Stimulated activated CD8-positive, alpha-beta memory T cell treated with anti-CD3 and anti-CD28 coated beads, Interleukin-12 subunit alpha, Interleukin-12 subunit beta, amount 100 ng/mL, for 24 hours (primary cell): ENCODE data around the gene FAM3A.
A peak's percentile ranks its signal among the peaks of the same experiment; 100 is the strongest.

Source experiments
- DNase-seq: peaks from one replicate; pipeline ENCODE4 v3.0.0-alpha.2; 2020; ENCODE audit errors: extremely low read depth

The FAM3A gene

DNA sequence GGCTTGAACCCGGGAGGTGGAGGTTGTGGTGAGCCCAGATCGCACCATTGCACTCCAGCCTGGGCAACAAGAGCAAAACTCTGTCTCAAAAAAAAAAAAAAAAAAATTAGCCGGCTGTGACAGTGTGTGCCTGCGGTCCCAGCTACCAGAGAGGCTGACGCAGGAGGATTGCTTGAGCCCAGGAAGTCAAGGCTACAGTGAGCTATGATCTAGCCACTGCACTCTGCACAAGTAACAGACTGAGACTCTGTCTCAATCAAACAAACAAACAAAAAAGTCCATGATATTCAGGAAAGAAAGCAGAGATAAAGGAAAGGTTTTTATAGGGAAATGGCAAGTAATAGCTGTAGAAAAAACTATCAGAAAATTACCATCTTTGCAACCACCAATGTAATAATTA lies 34.8 kb downstream of the FAM3A start:
- no peak for DNase-seq

DNA sequence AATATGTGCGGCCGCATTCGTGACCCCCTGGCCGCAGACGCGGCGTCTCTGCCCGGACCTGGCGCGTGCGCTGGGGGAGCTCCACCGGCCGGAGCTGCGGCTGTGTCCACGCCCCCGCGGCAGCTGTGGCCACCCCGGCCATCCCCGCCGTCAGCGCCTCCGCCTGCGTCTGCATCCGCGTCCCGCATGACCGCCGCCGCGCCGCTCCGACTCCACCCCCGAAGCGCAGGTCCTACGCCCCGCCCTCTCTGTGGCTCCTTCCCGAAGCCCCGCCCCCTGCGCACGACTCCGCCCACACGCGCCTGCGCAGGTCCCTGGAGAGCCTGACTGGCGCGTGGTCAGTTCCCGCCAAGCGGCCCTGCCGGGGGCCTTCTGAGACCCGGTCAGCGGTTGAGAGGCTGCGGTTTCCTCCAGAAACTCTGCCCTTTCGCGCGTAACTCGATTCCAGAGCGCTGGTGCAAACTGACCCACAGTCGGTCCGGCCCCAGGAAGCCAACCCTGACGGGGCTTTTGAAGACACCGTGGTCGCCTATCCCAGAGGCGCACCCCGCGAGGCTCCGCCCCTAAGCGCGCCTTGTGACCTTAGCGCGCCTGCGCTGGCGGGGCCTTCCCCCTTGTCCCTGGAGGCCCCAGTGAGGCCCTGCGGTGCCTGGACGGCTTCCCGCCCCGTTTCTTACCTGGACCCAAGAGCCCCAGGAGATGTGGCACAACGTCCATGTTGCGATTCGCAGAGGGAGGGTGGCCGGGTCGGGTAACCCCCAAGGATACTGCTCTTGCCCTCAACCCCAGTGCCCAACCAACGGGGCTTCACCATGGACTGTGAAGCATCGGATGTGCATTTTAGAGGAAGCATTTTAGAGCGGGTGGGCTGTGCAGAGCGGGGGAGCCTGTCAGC lies 37.1 kb downstream of the FAM3A start, which contains the start of gene LAGE3:
Gene LAGE3 (minus strand): TSS at position 554 of the 895 bp plus-strand sequence. CDS start 366 bp downstream, at position 188.
- peak; percentile 73 for DNase-seq

GRCh38 chrX:154477891-154478477 lies 38.0 kb downstream of the FAM3A start:
- DNase-seq = no peak

- no peak for DNase-seq
These were observed 39.2 kb downstream of the FAM3A start for GRCh38 chrX:154476821-154477220.

- no peak for DNase-seq
These were observed 42.3 kb downstream of the FAM3A start for GRCh38 chrX:154473683-154474082.

DNA sequence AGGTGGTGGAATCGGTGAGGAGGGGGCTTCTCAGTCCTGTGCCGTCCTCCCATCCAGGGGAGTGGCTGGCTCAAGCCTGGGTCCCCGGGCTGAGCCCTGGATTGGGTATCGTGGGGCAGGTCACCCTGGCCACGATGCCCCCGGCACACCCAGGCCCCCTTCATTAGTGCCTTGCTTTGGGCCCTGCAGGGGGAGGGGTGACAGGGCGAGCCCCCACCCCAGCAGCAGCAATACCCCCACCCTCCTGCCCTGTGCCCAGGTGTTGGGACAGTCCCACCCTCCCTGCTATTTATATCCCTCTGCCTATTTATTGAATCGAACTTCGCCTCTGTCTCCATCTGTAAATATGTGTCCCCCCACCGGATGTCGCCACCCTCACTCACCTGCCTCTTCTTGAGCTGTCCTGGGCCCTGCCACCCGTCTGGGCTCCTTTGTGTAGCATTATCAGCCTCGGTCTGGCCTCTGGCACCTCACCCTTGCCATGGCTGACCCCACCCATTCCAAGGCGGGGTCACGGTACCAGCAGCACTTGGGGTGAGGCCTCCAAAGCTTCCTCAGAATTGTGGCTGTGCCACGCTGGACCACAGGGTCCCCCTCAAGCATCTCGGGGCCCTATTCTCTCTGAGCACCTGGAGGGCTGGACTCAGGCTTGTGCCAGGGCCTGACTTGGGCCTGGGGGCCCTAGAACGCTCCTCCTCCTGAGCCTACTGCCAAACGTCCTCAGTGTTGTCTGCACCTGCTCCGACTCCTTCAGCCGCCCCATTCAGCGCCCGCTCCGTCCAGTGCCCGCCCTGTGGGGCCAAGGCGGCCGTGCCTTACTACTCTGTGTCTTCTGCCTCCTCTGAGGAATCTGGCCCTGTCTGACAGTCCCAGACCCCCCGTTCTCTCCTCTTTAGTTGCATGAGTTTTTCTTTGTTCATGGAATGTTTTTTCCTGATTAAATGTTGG lies 43.1 kb downstream of the FAM3A start:
- DNase-seq = no peak

- no peak for DNase-seq
These were observed 44.0 kb downstream of the FAM3A start for GRCh38 chrX:154471839-154472684.

DNA sequence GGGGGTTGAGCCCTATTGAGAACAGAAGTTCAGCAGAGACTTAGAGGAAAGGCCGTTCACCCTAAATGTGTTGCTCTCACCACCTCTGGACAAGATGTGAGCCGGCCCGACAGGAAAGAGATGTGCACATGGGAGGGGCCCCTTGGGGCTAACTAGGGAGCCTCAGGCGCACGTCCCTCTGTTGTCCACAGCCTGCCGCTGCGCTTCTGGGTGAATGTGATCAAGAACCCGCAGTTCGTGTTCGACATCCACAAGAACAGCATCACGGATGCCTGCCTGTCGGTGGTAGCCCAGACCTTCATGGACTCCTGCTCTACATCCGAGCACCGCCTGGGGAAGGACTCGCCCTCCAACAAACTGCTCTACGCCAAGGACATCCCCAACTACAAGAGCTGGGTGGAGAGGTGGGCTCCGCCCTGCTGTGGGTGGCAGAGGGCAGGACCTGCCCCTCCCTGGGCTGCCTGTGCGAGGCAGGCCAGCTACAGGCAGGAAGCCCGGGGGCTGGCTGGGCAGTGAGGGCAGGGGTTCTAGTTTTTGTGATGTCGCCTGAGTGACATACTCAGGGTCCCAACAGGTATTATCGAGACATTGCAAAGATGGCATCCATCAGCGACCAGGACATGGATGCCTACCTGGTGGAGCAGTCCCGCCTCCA lies 45.0 kb downstream of the FAM3A start:
- DNase-seq = no peak

DNA sequence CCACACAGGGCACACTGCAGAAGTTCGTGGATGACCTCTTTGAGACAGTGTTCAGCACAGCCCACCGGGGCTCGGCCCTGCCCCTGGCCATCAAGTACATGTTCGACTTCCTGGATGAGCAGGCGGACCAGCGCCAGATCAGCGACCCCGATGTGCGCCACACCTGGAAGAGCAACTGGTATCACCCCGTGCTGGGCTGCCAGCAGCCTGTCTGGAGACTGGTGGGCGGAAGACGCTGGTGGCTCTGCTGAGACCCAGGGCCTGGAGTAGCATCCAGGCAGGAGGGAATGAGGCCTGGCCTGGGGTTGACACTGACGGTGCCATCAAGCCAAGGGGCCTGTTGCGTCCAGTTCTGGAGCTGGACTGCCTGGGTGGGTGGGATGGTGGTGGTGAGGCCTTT lies 45.6 kb downstream of the FAM3A start:
- DNase-seq = no peak

GRCh38 chrX:154469880-154470279 lies 46.2 kb downstream of the FAM3A start:
- DNase-seq = no peak

DNA sequence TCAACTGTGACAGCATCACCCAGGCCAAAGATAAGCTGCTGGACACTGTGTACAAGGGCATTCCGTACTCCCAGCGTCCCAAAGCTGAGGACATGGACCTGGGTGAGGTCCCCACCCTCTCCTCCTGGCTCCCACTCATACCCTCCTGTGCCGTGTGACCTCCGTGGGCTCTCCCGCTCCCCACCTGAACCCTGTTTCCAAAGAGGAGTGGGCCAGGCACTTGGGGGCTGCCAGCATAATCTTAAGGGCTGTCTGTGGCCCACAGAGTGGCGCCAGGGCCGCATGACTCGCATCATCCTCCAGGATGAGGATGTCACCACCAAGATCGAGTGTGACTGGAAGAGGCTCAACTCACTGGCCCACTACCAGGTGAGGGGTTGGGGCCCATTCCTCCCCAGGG lies 46.9 kb downstream of the FAM3A start:
- no peak for DNase-seq

DNA sequence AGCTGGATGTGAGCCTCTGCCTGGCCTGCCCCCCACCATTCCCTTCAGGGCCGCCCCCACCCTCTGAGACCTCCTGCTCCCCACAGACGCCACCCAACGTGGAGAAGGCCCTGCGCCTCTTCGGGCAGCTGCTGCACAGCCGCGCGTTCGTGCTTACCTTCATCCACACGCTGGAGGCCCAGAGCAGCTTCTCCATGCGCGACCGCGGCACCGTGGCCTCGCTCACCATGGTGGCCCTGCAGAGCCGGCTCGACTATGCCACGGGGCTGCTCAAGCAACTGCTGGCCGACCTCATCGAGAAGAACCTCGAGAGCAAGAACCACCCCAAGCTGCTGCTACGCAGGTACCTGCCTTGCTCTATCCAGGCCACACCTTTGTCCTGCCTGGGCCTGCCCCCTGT lies 47.8 kb downstream of the FAM3A start:
- no peak for DNase-seq

DNA sequence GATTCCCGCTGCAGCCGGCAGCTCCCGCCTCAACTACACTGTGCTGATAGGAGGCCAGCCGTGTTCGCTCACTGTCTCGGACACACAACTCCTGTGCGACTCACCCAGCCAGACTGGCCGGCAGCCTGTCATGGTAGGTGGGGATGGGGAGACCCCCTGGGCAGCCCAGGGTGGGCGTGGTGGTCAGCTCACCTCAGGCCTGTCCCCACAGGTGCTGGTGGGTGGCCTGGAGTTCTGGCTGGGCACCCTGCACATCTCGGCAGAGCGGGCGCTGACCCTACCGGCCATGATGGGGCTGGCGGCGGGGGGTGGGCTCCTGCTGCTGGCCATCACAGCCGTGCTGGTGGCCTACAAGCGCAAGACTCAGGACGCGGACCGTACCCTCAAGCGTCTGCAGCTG lies 48.5 kb downstream of the FAM3A start:
- no peak for DNase-seq

GRCh38 chrX:154466907-154467306 lies 49.1 kb downstream of the FAM3A start:
- DNase-seq = no peak

DNA sequence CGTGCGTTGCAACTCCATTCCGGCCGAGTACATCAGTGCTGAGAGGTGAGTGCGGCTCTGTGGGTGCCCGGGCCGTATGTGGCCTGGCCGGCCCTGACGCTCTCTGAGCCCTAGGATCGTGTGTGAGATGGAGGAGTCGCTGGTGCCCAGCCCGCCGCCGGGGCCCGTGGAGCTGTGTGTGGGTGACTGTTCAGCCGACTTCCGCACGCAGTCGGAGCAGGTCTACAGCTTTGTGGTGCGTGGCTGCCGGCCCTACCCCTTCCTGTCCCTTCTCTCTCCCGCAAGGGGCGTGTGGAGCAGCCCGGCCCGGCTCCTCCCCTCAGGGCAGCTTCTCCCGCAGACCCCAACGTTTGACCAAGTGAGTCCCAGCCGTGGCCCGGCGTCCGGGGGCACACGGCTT lies 50.0 kb downstream of the FAM3A start:
- no peak for DNase-seq

DNA sequence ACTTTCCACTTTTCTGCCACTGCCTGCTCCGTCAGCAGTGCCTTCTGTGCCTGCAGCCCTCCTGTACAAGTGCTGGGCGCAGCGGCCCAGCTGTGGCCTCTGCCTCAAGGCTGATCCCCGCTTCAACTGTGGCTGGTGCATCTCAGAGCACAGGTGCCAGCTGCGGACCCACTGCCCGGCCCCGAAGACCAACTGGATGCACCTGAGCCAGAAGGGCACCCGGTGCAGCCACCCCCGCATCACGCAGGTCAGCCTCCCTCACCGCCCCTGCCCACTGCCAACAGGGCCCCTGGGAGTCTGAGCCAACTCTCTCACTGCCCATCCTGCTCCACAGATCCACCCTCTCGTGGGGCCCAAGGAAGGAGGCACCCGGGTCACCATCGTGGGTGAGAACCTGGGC lies 50.4 kb downstream of the FAM3A start:
- DNase-seq = no peak

DNA sequence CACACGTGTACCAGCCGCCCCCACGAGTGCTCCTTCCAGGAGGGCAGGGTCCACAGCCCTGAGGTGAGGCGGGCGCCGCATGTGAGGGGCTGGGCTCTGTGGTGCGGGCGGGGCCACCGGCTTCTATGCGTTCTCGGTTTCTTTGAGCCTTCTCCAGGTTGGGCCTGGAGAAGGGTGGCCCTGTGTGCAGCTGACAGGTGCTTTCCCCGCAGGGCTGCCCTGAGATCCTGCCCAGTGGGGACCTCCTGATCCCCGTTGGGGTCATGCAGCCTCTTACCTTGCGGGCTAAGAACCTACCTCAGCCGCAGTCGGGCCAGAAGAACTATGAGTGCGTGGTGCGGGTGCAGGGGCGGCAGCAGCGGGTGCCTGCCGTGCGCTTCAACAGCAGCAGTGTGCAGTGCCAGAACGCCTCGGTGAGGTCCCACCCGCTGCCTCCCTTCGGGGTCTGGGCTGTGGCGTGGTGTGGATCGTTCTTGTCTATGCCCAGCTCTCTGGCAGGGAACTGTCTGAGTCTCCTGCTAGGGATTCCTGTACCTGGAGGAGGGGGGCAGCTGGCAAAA lies 51.1 kb downstream of the FAM3A start:
- DNase-seq = no peak

DNA sequence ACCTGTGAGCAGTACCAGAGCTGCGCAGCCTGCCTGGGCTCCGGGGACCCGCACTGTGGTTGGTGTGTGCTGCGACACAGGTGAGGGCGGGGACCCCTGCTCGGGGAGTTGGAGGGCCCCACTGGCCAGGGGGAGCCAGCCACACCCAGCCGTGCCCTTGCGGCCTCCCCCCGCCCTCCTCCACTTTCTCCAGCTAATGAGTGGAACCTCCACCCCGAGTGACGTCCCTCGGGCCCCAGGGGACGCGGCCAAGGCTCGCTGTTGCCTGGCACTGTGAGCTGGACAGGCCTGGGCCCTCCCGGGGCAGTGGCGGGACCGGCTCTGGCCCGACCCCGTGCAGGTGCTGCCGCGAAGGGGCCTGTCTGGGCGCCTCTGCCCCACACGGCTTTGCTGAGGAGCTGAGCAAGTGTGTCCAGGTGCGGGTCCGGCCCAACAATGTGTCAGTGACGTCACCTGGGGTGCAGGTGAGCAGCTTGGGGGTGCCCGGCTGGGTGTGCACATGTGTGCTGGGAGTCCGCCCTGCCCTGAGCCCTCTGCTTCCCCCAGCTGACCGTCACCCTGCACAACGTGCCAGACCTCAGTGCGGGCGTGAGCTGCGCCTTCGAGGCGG lies 52.3 kb downstream of the FAM3A start:
- no peak for DNase-seq

DNA sequence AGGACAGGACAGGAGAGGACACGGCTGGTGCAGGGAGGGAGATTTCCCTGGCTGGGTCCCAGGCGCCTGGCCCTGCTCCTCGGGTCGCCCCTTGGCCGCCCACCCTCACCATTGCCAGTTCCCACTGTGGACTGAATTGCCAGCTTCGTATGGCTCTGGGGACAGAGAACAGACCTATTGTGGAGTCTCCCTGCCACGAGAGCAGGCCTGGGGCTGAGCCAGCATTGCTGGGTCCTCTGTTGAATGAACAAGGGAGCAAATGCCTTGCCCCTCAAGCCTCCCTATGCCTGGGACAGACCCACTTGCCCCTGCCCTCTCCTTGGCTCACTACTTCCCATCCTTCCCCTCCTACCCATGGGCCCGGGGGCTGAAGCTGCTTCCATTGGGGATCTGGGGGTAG lies 53.6 kb downstream of the FAM3A start:
- no peak for DNase-seq

DNA sequence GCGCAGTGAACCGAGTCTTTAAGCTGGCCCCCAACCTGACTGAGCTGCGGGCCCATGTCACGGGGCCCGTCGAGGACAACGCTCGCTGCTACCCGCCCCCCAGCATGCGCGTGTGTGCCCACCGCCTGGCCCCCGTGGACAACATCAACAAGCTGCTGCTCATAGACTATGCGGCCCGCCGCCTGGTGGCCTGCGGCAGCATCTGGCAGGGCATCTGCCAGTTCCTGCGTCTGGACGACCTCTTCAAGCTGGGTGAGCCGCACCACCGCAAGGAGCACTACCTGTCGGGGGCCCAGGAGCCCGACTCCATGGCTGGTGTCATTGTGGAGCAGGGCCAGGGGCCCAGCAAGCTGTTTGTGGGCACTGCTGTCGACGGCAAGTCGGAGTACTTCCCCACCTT lies 55.7 kb downstream of the FAM3A start:
- DNase-seq = no peak
